NOMO-1 treated with DMSO at 0.1 percent for 48 hours (cell line): ENCODE data around the gene OTX1.
"Not testable (repeated sequence)": the region's sequence is repeated elsewhere in the genome, so short reads cannot be mapped to it uniquely, and the experiment has no call there.

Source experiments
- DNase-seq: peaks from one replicate; lab custom pipeline; 2025; ENCODE audit not compliant: unreplicated experiment; lab: John Stamatoyannopoulos, UW

OTX1 gene

DNA sequence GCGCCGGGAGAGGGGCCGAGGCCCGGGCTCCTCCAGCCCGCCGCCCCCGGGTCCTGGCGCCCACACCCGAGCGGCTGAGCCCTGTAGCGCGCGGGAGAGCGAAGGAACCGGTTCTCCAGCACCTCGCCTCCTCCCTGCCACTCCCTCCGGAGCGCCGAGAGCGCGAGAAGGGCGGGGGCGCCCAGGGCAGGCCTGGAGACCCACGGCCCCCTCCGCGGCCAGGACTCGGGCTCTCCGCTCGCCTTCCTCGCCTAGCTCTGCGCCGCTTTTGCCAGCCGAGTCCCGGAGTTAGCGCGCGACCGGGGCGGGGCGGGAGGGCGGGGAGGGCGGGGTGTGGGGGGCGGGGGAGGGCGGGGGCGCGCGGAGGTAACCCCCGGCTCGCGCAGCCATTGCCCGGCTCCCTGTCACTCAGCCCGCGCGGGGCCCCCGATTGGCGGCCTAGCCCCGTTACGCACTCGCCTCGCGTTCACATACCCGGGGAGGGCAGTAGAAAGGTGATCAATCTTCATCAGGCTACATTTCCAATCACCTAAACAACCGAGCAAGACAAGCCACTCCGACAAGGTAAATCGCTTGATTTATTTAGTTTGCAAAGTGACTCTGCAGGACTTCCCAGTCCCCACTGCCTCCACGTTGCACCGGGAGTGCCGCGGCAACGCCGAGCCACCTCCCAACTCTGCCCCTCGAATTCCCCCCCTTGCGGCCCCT is at the start of gene OTX1:
TSS of gene OTX1 (plus strand) at position 497 of the 708 bp plus-strand sequence. CDS start 2,161 bp downstream, outside the sequence.
- peak; percentile 80 for DNase-seq

DNA sequence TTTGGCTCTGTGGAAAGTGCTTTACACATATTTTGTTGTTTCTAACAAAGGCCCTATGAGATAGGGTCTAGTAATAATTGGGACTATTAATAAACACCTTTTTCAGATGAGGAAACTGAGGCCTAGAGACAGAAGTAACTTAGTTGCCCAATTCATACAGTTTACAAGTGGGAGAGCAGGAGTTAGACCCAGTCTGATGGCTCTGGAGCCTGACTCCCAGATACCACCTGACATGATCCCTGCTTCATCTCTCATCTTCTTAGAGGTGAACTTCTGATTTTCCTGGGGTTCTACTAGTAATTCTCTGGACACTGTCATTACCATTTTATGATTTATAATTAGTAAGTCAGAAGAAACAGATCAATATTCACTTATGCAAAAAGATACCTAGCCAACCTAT is 49.1 kb upstream of the OTX1 start:
- no peak for DNase-seq

- no peak for DNase-seq
These were observed 47.3 kb upstream of the OTX1 start for GRCh38 chr2:63003351-63003750.

- no peak for DNase-seq
These were observed 42.7 kb upstream of the OTX1 start for GRCh38 chr2:63007813-63008458.

GRCh38 chr2:63008838-63009237 is 41.8 kb upstream of the OTX1 start:
- no peak for DNase-seq

- DNase-seq = no peak
These were observed 41.1 kb upstream of the OTX1 start for GRCh38 chr2:63009490-63009889.

DNA sequence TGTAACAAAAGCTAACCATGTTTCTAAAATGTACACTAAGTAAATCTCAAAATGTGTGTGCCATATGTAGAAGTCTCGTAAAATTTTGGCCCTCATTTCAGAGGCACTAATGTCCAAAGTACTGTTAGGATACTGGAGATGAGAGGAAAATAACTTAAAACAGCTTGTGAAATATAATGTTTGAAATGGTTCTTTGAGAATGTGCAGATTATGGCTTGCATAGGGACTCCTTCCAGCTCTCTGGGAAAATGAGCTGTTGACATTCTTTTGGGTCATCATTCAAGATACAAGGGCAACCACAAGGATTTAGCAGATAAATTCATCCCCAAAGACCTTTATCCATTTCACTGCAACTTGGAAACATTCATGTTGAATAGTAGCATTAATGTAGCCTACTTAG is 38.1 kb upstream of the OTX1 start:
- DNase-seq = no peak

- DNase-seq = no peak
These were observed 37.2 kb upstream of the OTX1 start for GRCh38 chr2:63013438-63013837.

- no peak for DNase-seq
These were observed 35.2 kb upstream of the OTX1 start for GRCh38 chr2:63015389-63015788.

DNA sequence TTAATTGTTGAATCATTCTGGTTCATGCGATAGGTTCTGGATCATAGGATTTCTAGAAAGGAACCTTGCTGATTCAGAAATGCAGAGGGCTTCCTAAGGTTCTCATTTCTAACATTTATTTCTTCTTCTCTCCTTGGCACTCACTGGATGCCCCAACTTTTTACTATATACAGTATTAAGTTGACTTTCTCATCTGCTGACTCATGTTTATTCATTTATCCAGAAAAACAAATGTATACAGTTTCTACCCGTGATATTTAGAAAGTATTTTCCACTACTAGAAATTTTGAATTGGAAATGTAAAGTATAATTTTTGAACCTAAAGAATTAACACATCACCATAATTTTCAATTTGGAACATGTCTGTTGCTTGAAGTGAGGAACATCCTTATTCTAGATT is 32.2 kb upstream of the OTX1 start:
- DNase-seq = no peak

- DNase-seq = not testable (repeated sequence)
These were observed 30.9 kb upstream of the OTX1 start for GRCh38 chr2:63019686-63020085.

GRCh38 chr2:63023444-63023843 is 27.2 kb upstream of the OTX1 start:
- DNase-seq = peak; percentile 4

- DNase-seq = no peak
These were observed 23.4 kb upstream of the OTX1 start for GRCh38 chr2:63027220-63027619.

- no peak for DNase-seq
These were observed 21.6 kb upstream of the OTX1 start for GRCh38 chr2:63029058-63029457.

- no peak for DNase-seq
These were observed 16.1 kb upstream of the OTX1 start for GRCh38 chr2:63034526-63034925.

DNA sequence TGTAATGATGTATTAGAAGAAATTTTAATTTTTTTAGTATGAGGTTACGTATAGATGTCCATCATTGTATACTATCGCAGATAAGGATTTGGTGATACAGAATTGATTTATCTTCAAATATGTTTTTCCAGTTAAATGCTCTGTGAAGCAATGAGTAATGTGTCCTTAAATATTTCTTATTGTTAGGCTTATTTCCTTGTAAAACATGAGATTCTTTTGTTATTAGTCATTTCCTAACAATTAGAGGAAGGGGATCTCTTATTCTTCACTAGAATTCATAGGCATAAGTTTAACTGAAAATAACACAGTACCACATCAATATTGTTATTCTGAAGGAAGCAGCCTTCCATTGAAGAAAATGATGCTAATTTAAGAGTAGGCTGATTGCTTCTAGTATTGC is 15.5 kb upstream of the OTX1 start:
- DNase-seq = no peak

GRCh38 chr2:63035660-63036059 is 15.0 kb upstream of the OTX1 start:
- DNase-seq = no peak

DNA sequence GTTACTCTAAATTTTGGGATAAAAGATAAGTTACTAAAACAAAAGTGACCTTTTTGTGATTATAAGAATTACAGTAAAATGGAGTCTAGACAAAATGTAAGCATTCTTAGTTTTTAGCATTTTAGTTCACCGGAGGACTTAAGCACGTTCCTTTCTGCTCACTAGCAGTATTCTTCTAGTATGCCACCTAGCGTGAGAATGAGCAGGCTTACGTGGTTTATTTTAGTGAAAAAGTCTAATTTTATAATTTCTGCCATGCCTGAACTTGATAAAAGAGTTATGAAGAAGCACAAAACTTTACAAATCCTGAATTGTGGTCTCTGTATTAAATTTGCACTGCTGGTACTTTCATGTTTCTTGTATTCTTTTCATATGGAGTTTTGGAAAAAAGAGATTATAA is 12.6 kb upstream of the OTX1 start:
- DNase-seq = no peak

DNA sequence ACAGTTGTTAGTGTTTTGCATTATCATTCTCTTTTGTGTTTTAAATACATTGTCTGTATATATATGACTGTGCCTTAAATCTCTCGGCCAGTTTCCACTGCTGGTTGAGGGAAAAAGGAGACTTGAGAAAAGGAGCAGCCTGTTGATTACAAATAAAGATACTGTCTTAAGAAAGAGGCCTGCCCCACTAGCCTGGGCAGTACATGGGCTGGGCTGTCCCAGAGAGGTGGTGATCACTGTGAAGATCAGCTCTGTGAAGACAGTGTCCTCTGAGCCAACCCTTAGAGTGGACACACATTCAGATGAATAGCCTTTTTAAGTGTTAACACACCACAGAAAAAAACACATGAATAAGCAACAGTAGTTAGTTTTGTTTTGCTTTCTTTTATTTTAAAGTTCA is 10.0 kb upstream of the OTX1 start:
- DNase-seq = no peak

- DNase-seq = no peak
These were observed 9.0 kb upstream of the OTX1 start for GRCh38 chr2:63041592-63041991.

DNA sequence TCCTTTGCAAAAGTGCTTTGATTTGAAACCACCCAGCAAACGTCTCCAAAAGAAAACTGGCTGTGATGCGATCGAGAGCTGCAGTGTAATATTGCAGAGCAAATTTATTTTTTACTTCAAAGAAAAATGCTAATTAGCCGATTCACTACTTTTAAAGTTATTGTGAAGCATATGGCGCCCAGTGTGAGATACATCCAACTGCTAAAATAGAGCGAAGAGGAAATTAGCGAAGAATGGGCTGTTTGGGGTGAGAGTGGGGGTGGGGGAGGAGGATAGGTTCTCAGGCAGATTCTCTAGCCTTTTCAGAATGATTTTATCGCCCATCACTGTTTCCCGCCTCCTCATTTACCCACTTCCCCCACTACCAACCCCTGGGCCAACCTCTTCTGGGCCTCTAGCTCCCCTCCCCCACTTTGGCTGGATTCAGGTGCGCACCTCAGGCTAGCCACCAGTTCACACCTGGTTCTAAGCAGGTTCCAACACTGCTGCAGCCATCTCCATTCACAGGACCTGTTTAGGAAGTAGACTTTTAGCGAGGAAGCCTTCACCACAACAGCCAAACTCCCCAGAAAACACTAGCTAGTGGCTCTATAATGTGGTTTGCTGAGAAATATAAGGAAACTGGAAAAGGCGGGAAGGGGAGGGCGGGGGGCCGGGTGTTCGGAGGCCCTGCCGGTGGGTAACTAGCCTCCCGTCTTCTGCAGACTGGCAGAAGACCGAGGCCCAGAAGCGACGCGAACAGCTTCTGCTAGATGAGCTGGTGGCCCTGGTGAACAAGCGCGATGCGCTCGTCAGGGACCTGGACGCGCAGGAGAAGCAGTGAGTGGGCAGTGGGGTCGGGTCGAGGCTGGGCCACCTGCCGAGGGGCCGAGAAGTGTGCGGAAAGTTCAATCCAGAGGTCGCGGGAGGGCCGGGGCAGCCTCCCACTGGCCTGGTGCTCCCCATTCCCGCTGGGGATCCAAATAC is 6.0 kb upstream of the OTX1 start:
- DNase-seq = no peak

GRCh38 chr2:63046552-63046951 is 4.1 kb upstream of the OTX1 start:
- DNase-seq = no peak
